Muscle of back (tissue), 11 donors: ENCODE data around the gene CHAT. TPM values are rescaled to one million over a fixed set of nuclear protein-coding genes. Genes with fewer than 3 reads are reported as not detected.

Source experiments
- DNase-seq, 3 donors: peaks; one replicate each; pipeline versions ENCODE4 v3.0.0 to v3.0.0-alpha.2; 2013
- polyA plus RNA-seq, 10 donors: library from polyadenylated mRNA; unstranded; fragments of 120-200 nt; gene quantifications; one replicate each; pipeline ENCODE4 v1.2.1, GENCODE V29; 2013; ENCODE audit not compliant: insufficient read length in 10 of 10

CHAT gene
- polyA plus RNA-seq, 10 donors: not detected

DNA sequence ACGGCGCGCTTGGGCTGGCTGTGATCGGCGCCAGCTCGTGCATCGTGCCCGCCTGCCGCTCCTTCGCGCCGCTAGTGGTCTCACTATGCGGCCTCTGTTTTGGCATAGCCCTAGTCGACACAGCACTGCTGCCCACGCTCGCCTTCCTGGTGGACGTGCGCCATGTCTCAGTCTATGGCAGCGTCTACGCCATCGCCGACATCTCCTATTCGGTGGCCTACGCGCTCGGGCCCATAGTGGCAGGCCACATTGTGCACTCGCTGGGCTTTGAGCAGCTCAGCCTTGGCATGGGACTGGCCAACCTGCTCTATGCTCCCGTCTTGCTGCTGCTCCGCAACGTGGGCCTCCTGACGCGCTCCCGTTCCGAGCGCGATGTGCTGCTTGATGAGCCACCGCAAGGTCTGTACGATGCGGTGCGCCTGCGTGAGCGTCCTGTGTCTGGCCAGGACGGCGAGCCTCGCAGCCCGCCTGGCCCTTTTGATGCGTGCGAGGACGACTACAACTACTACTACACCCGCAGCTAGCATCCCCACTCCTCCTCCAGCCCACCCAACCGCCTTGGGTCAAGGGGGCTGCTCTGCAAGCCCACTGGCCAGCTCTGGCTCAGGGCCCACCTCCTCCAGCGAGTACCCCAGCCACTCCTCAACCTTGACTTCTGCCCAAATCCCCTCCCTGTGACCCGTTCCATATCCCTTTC lies 1.9 kb upstream of the CHAT start:
- no peak for DNase-seq

- DNase-seq: no peak
These were observed 1.2 kb upstream of the CHAT start for GRCh38 chr10:49612513-49613164.

DNA sequence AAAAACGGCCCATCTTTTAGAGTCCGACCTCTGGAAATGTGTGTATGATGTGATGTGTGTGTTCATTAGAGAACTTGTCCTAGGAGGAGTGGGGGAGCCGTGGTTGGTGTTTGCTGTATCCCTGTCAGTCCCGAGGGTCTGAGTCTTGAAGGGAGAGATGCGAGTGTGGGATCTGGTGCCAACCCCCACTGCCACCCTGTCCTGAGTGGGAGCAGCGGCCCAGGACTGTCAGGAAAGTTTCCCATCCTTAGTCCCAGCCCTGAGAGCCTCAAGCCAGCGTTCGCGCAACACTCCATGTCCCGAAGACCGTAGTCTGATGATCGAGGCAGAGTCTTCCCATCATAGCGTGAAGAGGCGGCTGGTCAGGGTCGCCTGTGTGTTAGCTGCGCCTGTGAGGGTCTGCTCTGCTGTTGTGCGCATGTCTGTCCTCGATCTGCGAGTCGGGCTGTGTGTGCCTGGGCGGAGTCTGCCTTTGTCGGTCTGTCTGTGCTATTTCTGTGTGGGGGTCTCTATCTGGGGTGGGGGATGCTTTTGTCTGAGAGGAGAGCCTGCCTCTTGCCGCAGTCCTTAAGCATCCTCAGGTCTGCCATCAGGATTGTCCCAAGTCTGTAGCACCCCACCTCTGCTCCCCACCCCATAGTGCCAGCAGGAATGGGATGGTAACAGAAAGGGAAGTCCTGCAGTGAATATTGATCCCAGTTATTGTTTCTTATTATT lies 514 bp upstream of the CHAT start:
- no peak for DNase-seq

DNA sequence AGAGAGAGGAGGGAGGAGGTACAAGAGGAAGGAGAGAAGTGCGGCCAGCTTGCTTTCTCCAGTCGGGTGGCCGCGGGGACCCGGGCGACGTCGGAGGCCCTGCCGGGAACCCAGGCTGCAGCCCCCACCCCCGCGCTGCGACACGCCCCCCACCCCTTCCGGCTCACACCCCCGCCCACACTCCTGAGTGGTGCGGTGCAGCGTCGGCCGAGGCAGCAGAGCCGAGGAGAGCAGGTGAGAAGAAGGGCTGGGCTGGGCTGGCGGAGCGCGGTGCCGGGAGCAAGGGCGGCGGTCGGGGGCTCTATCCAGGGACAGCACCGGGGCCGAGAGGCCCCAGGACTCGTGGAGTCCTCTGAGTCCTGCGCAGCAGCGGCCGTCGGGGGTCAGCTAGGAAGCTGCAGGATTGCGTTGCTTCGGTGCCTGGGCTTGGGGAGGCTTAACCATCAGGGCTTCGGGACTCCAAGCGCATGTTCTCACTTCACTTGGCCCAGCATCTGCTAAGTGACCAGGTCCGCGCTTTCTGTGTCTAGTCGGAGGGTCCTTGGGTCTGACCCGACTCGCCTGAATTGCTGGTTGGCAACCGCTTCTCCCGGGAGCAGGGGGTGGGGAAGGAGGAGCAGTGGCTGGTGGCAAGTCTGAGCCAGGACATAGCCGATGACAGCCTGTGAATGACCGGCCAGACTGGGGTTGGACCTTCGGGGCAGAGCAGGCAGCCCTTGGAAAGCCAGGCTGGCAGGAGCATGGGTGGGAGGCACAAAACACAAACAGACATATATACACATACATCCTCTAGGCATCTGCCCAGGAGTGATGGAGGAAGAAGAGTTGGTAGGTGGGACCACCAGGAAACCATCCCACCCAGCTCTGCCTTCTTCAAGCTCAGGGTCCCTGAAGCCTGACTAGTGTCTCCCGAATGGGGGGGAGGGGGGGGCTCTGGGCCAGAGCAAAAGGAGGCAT lies 683 bp downstream of the CHAT start:
- no peak for DNase-seq

- DNase-seq: no peak
These were observed 1.4 kb downstream of the CHAT start for GRCh38 chr10:49615213-49615612.

- no peak for DNase-seq
These were observed 1.9 kb downstream of the CHAT start for GRCh38 chr10:49615721-49616120.

DNA sequence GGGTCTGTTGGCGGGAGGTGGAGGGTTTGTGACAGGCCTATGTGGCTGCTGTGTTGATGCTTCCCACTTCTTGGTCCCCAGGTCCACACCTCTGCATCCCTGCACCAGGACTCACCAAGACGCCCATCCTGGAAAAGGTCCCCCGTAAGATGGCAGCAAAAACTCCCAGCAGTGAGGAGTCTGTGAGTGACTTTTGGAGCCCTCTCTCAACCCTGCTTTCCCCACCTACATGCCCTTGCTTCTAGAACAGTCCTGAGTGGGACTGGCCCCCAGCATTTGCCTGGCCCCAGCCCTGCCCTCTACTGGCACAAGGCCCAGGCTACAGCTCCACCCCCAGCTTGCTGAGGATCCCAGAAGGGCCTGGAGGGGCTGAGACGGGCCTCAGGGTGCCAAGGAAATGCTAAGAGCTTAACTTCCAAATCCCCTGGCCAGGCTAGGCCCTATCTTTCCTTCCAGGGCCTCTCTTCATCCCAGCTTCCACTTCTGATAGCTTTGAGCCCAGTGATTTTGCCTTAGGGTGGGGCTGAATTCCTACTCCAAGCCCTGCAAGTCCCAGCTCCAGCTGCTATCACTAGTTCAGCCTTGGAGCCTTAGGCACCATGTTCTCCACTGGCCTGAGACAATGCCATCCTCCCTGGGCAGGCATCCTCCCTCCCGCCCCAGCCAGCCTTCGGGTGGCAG lies 2.7 kb downstream of the CHAT start:
- no peak for DNase-seq

GRCh38 chr10:49617121-49618020 lies 3.5 kb downstream of the CHAT start:
- no peak for DNase-seq

DNA sequence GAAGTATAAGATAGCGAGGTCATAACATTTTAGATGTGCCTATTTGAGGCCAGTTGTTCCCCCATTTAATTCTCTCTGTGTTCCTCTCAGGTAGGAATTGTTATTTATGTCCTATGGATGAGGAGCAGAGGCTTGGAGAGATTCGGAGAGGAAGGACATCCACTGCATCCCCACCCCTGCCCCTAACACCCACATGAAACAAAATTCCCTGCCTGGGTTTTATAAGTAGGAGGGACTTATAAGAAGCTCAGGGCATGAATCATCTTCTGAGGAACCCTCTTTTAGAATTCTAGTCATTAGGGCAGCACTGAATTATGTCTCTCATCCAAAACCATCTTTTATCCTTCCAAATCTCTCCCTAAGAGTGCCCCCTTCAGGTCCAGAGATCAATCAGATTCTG lies 5.0 kb downstream of the CHAT start:
- DNase-seq: no peak

GRCh38 chr10:49619613-49620012 lies 5.8 kb downstream of the CHAT start:
- DNase-seq: no peak

DNA sequence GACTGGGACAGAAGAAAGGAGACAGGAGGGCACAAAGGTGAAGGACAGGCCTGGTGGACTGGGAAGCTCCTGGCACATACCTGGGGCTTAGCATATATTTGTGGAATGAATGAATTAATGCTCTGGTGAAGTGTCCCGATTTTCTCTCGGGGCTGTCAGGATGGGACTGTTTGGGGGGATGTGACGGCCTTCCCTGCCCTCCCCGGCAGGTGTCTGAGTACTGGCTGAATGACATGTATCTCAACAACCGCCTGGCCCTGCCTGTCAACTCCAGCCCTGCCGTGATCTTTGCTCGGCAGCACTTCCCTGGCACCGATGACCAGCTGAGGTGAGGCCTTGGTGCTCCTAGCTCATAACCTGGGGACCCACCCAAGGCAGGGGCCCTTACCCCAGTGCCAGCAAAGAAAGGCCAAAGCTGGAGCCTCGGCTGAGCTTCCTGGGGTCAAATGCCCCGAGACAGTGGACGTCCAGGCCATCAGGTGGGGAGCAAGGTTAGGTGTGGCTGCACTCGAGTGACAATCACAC lies 6.5 kb downstream of the CHAT start:
- DNase-seq: no peak

- no peak for DNase-seq
These were observed 7.1 kb downstream of the CHAT start for GRCh38 chr10:49620841-49621378.

GRCh38 chr10:49621561-49621960 lies 7.7 kb downstream of the CHAT start:
- no peak for DNase-seq

DNA sequence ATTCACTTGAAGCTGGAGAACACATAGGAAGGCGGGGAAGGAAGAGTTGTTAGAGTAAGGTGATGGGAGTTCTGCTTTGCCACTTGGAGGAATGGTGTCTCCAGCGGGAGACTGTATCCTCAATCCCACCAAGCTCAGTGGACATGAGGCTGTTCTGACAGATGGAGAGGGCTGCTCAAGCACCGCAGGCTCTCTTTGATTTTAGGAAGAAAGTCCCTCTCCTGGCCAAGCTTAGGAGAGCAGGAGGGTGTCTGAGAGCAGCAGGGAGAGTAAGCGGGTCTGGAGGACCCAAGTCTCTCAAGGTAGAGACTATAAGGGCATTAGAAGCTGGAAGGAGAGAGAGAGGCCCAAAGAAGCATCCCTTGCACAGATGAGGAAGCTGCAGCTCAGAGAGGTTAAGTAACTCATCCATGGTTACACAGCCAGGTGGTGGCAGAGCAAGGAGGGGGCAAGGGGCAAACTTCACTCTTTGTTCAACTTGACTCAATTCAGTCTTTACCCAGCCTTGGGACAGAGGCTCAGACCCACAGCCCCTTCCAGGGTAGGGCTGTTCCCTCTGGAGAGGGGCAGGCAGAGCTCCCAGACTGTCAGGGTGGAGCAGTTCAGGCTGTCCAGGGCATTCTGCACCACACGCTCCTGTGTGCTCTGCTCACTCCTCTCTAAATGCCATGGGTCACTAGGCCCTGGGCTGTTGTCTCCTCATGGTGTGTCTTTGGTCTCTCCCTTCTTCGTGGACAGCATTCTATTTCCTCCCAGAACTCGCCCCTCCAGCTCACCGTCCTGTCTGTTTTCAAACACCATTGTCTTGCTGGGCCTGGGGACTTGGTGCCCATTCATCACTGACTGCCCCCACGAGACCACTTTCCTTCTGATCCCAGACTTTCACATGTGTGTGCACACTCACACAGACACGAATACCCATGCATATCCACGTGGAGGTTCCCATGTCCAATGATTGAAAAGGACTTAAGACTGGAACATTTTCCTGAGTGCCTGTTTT lies 8.9 kb downstream of the CHAT start:
- DNase-seq: no peak

GRCh38 chr10:49624629-49625028 lies 10.8 kb downstream of the CHAT start:
- DNase-seq: no peak

DNA sequence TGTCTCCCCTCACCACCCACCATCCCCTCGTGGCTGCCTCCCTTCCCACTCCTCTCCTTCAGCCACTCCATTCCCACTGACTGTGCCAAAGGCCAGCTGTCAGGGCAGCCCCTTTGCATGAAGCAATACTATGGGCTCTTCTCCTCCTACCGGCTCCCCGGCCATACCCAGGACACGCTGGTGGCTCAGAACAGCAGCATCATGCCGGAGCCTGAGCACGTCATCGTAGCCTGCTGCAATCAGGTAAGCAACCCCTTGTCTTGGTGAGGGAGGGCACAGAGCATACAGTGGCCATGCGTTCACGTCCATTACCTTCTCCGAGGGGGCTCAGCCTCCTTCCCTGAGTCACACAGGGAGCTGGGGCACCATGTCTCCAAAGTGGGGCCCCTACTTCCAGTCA lies 11.6 kb downstream of the CHAT start:
- no peak for DNase-seq

DNA sequence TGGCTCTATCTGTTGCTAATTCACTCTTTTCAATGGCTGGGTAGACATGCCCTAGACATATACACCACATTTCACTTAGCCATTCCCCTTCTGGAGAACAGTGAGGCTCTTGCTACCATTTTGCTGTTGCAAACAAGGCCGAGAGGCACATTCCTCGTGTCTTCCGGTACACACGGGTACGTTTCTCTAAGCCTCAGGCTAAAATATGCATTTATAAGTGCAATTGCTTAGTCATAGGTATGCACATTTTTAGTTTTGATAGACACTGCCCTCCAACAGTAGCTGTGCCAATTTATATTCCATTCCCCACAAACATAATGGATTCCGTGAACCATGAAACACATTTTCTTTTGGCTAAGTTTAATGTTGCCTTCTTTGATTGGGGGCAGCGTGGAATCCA lies 13.2 kb downstream of the CHAT start:
- no peak for DNase-seq

GRCh38 chr10:49627644-49628247 lies 13.9 kb downstream of the CHAT start:
- no peak for DNase-seq
